ENCODE results near the gene XPC.

The XPC gene

DNA sequence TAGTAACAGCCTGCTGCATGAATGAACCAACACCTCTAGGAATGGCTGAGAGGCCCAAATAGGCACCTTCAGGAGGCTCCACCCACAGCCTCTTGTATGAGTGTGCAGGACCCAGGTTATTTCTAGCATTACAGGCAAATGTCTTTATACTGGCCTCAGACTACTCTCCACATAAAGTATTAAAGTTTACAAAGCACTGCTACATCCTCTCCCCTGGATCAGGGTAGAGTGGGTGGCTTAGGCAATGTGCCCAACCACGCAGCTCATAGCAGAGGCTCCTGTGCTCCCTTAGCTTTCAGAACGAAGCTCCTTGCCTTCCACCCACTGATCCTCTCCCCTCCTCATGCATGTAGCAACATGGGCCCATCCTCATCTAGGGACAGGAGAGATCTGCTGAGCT lies 37.3 kb downstream of the XPC start:
- H3K4me2 ChIP-seq (ENCODE audit: insufficient read depth, low read length) = no peak overlapping the region
- H4K20me1 ChIP-seq (ENCODE audit: insufficient read depth, low read length) = 0 out of 2 replicates have a peak, but pooled peaks cover 2% of the 10 kb centered on the region
- H3K4me3 ChIP-seq (ENCODE audit: low read depth in 1 of 2, low read length in 2 of 2) = no peak overlapping the region
- no peaks in the 10 kb centered on the region for H3K27me3 ChIP-seq (ENCODE audit: insufficient read depth, low read length, poor library complexity)
- no peak overlapping the region for H3K27ac ChIP-seq (ENCODE audit: low read length)
- H2AFZ ChIP-seq (ENCODE audit: low read depth, low read length) = no peak overlapping the region
- H3K4me1 ChIP-seq (ENCODE audit: insufficient read depth, low read length) = peaks cover 3% of the 10 kb centered on the region; the same call in 1 of the 2 replicates
- no peaks in the 10 kb centered on the region for H3K9me3 ChIP-seq (ENCODE audit: insufficient read depth, low read length, severe bottlenecking)
- ATAC-seq (ENCODE audit: insufficient read depth, low read depth) (no peak), DNase-seq (no peak)
- H3K79me2 ChIP-seq (ENCODE audit: insufficient read depth, low read length) = no peaks in the 10 kb centered on the region
- H3K36me3 ChIP-seq (ENCODE audit: insufficient read depth, low read length) = peaks cover 75% of the 10 kb centered on the region
- H3K9ac ChIP-seq (ENCODE audit: low read depth, low read length) = no peak overlapping the region
- TF ChIP-seq CTCF (IDR thresholded peaks at IDR 0.05; ENCODE audit: borderline replicate concordance, extremely low read depth, low read length, poor library complexity, severe bottlenecking) = no peak
- TF ChIP-seq EZH2 (IDR thresholded peaks at IDR 0.05; ENCODE audit: borderline replicate concordance, low read depth, low read length, severe bottlenecking) = no peak

GRCh38 chr3:14140668-14141067 lies 37.7 kb downstream of the XPC start:
- peaks cover 75% of the 10 kb centered on the region for H3K36me3 ChIP-seq (ENCODE audit: insufficient read depth, low read length)
- H3K79me2 ChIP-seq (ENCODE audit: insufficient read depth, low read length) = no peaks in the 10 kb centered on the region
- no peak overlapping the region for H3K27ac ChIP-seq (ENCODE audit: low read length)
- DNase-seq = no peak
- TF ChIP-seq EZH2 (IDR thresholded peaks at IDR 0.05; ENCODE audit: borderline replicate concordance, low read depth, low read length, severe bottlenecking) (no peak), CTCF (IDR thresholded peaks at IDR 0.05; ENCODE audit: borderline replicate concordance, extremely low read depth, low read length, poor library complexity, severe bottlenecking) (no peak)
- H3K4me2 ChIP-seq (ENCODE audit: insufficient read depth, low read length) = no peak overlapping the region
- H2AFZ ChIP-seq (ENCODE audit: low read depth, low read length) = no peak overlapping the region
- no peak for ATAC-seq (ENCODE audit: insufficient read depth, low read depth)
- no peaks in the 10 kb centered on the region for H3K27me3 ChIP-seq (ENCODE audit: insufficient read depth, low read length, poor library complexity)
- H3K4me3 ChIP-seq (ENCODE audit: low read depth in 1 of 2, low read length in 2 of 2) = no peak overlapping the region
- H4K20me1 ChIP-seq (ENCODE audit: insufficient read depth, low read length) = 0 out of 2 replicates have a peak, but pooled peaks cover 2% of the 10 kb centered on the region
- H3K4me1 ChIP-seq (ENCODE audit: insufficient read depth, low read length) = peaks cover 3% of the 10 kb centered on the region; the same call in 1 of the 2 replicates
- no peaks in the 10 kb centered on the region for H3K9me3 ChIP-seq (ENCODE audit: insufficient read depth, low read length, severe bottlenecking)
- H3K9ac ChIP-seq (ENCODE audit: low read depth, low read length) = no peak overlapping the region

GRCh38 chr3:14139771-14140170 lies 38.6 kb downstream of the XPC start:
- H3K27me3 ChIP-seq (ENCODE audit: insufficient read depth, low read length, poor library complexity) = no peaks in the 10 kb centered on the region
- H2AFZ ChIP-seq (ENCODE audit: low read depth, low read length) = no peak overlapping the region
- H3K4me2 ChIP-seq (ENCODE audit: insufficient read depth, low read length) = no peak overlapping the region
- no peaks in the 10 kb centered on the region for H3K9me3 ChIP-seq (ENCODE audit: insufficient read depth, low read length, severe bottlenecking)
- H3K9ac ChIP-seq (ENCODE audit: low read depth, low read length) = no peak overlapping the region
- ATAC-seq (ENCODE audit: insufficient read depth, low read depth) (no peak), DNase-seq (no peak)
- H3K4me1 ChIP-seq (ENCODE audit: insufficient read depth, low read length) = peaks cover 3% of the 10 kb centered on the region; the same call in 1 of the 2 replicates
- TF ChIP-seq CTCF (IDR thresholded peaks at IDR 0.05; ENCODE audit: borderline replicate concordance, extremely low read depth, low read length, poor library complexity, severe bottlenecking) (no peak), EZH2 (IDR thresholded peaks at IDR 0.05; ENCODE audit: borderline replicate concordance, low read depth, low read length, severe bottlenecking) (no peak)
- no peak overlapping the region for H3K4me3 ChIP-seq (ENCODE audit: low read depth in 1 of 2, low read length in 2 of 2)
- no peaks in the 10 kb centered on the region for H3K79me2 ChIP-seq (ENCODE audit: insufficient read depth, low read length)
- no peak overlapping the region for H3K27ac ChIP-seq (ENCODE audit: low read length)
- peaks cover 78% of the 10 kb centered on the region for H3K36me3 ChIP-seq (ENCODE audit: insufficient read depth, low read length)
- 0 out of 2 replicates have a peak, but pooled peaks cover 2% of the 10 kb centered on the region for H4K20me1 ChIP-seq (ENCODE audit: insufficient read depth, low read length)

Measured in DND-41 (cell line).